Right ventricle myocardium superior (tissue), 1 donor: Measurements from ENCODE around the gene ZNF79. TPM values are rescaled to one million over a fixed set of nuclear protein-coding genes. Genes with fewer than 3 reads are reported as not detected.

Experiments used
- ATAC-seq: fragments of 200-7000 bp; cut with Tn5 transposase; one replicate; pipeline ENCODE4 v1.9.1; 2020; ENCODE audit warnings: mild to moderate bottlenecking; ENCODE audit not compliant: poor library complexity
- DNase-seq: peaks from one replicate; pipeline ENCODE4 v3.0.0-alpha.2; 2020
- intact Hi-C: fragments of 100-400 bp; cut with DNase I; formaldehyde crosslinking; loops from one replicate; pipeline ENCODE4 v1.11.2; 2022
- total RNA-seq: library from RNA; stranded (reverse); fragmentation: NEBNext Ultra II Directional; extraction: Animal tissue kit (Norgen Biotek cat#: 25700); gene quantifications from one replicate; pipeline ENCODE4 v1.2.1, GENCODE V29; 2021
- donor health status: DM: no; HTN: yes; CAD: no; lungs with severe emphysema.

Gene ZNF79
- total RNA-seq, 1 donor from 2014 or later = 5.8 TPM

DNA sequence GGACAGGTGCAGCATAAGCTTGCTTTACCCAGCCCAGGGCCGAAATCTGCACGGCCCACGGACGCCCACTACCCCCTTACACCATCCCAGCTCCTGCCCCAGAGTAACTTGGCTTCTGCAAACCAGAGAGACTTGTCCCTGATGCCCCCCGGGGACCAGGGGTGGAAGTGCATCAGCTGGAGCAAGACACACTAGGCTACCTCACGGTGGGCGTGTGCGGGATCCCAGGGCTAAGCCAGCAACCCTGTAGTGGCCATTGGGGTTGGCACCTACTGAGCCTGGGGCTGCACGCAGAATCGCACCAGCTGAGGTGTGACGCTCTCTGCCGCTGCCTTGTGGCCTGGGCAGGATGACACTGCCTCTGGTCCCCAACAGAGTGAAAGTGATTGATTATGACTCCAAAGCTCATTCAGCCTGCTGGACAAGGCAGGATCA, 6.1 kb upstream of the ZNF79 start:
- ATAC-seq (peak; percentile 13), DNase-seq (no peak)
- intact Hi-C loops = no loop called here

GRCh38 chr9:127419348-127419747, 4.8 kb upstream of the ZNF79 start:
- ATAC-seq = no peak
- intact Hi-C loops = no loop called here
- no peak for DNase-seq

DNA sequence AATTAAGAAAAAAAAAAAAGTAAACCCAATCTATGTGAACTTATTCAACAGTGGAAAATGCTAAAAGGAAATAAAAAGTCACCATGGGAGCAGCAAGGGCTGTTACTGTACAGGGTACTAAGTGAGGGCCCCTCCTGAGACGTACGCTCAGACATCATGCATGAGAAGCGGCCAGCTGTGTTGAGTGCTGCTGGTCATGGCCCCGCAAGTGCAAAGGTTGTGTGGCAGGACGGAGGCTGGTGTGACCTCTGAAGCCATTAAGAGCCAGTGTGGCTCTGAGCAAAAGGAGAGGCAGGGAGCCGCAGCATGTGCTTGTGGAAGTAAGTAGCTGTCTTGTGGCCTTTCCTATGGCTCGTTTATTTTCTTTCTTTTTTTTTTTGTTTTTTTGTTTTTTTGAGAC, 3.1 kb upstream of the ZNF79 start:
- intact Hi-C loops = no loop called here
- ATAC-seq = no peak
- no peak for DNase-seq

- ATAC-seq = no peak
- DNase-seq = no peak
- intact Hi-C loops = no loop called here
Observed at GRCh38 chr9:127422133-127422782, 1.9 kb upstream of the ZNF79 start.

DNA sequence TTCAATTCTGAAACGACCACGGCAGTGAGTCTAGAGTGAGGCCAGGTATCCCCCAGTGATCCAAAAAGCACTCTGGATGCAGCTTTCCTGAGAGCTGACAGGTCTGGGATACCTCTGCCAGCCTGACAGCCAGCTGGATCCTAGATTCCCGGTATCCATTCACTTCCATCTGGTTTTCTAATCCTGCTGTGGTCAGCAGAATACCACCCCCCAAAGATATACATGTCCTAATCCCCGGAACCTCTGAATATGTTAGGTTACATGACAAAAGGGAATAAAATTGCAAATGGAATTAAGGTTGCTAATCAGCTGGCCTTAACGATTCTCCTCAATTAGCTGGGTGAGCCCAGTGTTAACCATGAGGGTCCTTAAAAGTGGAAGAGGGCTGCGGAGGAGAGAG, 1.4 kb upstream of the ZNF79 start:
- no peak for DNase-seq
- no peak for ATAC-seq
- intact Hi-C loops = no loop called here

DNA sequence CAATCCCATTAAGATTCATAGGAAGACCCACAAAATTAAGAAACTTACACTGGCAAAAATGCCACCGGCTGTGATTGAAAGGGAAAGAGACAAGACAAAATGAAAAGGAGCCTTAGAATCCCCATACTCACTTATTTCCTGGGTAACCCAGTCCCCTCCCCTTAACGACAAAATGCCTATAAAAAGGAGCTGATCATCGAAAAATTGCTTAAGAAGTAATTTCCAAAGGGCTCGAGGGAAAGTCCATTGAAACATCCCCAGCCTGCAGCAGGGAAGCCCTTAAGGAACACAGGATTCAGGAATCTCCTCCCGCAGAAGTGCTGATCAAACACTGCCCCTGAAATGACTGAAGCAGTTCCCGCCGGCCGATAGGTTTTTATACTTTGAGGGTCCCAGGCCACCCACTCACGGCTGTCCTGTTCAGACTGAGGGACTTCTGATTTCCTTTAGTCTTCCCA, 677 bp upstream of the ZNF79 start:
- ATAC-seq (peak; percentile 2), DNase-seq (no peak)
- intact Hi-C loops = no loop called here

DNA sequence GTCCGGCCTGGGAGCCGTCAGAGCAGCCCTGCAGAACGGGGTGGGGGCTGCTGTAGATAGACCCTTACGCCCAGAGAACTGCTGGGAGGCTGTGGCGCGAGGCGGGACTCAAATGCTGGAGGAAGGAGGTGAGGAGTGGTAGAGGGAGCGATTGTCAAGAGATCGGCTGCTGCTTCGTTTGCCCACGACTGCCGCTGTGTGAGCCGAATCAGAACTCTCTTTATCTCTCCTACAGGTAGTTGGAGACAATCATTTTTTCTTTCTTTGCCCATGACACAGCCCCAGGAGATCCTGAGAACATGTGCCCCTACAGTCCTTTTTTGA, 456 bp downstream of the ZNF79 start:
- intact Hi-C loops = loop anchor here (2.0 kb wide), 1 partner anchor 26 kb away; the partner anchor contains the start of genes LRSAM1 and RPL12
- DNase-seq (no peak), ATAC-seq (peak; percentile 20)

DNA sequence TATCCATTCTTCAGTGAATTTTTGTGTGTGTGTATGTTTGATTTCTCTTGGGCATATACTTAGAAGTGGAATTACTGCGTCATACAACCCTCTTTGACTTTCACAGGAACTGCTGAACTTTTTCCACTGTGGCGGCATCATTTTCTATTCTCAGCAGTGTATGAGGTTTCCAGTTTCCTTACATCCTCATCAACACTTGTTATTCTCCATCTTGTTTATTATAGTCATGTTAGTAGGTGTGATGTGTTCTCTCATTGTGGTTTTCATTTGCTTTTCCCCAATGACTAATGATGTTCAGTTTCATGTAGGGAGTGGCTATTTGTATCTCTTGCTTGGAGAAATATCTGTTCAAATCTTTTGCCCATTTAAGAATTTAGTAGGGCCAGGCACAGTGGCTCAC, 2.6 kb downstream of the ZNF79 start:
- DNase-seq (no peak), ATAC-seq (no peak)
- intact Hi-C loops = no loop called here

GRCh38 chr9:127428348-127428747, 4.2 kb downstream of the ZNF79 start:
- DNase-seq (no peak), ATAC-seq (no peak)
- intact Hi-C loops = no loop called here

DNA sequence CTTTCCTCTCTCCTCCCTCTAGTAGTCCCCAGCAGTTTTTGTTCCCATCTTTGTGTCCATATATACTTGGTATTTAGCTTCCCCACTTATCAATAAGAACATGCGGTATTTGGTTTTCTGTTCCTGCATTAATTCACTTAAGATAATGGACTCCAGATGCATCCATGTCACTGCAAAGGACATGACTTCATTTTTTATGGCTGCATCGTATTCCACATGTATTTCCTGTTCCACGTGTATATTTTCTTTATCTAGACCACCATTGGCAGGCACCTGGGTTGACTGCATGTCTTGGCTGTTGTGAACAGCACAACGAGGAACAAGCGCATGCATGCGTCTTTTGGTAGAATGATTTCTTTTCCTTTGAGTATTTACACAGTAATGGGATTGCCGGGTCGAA, 6.2 kb downstream of the ZNF79 start:
- ATAC-seq (no peak), DNase-seq (no peak)
- intact Hi-C loops = no loop called here

- intact Hi-C loops = no loop called here
Observed at GRCh38 chr9:127437497-127438264, 13.5 kb downstream of the ZNF79 start.

DNA sequence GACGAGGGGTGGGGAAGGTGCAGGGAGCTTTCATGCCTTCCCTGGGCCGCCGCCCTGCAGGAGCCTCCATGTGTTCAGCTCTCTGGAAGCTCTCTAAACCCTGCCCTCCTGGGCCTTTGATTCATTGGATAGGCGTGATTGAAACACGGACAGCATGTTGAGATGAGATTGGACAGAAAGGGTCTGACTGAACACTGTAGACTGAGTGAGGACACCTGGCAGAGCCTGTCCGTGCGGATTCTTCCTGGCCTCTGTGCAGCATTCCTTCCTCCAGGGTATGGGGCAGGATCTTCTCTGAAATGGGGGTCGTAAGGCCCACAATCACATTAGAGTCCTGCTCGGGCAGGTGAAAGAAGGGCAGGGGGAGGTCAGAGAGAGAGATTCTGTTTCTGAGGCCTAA, 14.2 kb downstream of the ZNF79 start:
- no peak for ATAC-seq
- no peak for DNase-seq
- intact Hi-C loops = no loop called here

More at GRCh38 chr9:127437497-127438264, 13.5 kb downstream of the ZNF79 start:
- no peak for DNase-seq
- ATAC-seq = no peak

GRCh38 chr9:127444283-127444920, 20.2 kb downstream of the ZNF79 start:
- DNase-seq (no peak), ATAC-seq (no peak)
- intact Hi-C loops = no loop called here

- no peak for DNase-seq
- ATAC-seq = no peak
- intact Hi-C loops = no loop called here
Observed at GRCh38 chr9:127444921-127445850, 21.0 kb downstream of the ZNF79 start.

DNA sequence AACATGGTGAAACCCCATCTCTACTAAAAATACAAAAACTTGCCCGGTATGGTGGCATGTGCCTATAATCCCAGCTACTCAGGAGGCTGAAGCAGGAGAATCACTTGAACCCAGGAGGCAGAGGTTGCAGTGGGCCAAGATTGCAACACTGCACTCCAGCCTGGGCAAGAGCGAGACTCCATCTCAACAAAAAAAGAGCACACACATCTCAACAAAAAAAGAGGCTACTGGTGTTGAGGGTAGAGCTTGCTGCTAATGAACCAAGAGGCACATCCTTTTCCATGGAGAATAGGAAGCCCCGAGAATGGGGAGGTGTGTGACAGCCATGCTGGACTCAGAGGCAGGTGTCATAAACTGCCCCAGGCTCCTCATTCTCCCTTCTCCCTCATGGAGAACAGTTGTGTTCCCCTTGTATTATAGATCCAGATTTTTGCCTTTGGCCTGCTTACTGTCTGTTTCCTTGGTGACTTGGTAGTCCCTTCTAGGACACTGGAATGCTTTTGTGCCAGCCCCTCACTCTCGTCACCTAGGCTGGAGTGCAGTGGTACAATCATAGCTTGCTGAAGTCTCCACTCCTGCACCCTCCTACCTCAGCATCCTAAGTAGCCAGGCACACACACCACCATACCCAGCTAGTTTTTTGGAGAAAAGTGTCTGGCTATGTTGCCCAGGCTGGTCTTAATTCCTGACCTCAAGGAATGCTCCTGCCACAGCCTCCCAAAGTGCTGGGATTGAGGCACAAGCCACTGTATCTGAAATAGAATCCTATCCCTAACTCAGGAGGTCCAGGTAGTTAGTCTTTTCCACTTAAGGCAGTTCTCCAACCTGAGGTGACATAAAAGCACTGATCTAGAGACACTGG, 21.9 kb downstream of the ZNF79 start:
- ATAC-seq (no peak), DNase-seq (no peak)
- intact Hi-C loops = no loop called here

DNA sequence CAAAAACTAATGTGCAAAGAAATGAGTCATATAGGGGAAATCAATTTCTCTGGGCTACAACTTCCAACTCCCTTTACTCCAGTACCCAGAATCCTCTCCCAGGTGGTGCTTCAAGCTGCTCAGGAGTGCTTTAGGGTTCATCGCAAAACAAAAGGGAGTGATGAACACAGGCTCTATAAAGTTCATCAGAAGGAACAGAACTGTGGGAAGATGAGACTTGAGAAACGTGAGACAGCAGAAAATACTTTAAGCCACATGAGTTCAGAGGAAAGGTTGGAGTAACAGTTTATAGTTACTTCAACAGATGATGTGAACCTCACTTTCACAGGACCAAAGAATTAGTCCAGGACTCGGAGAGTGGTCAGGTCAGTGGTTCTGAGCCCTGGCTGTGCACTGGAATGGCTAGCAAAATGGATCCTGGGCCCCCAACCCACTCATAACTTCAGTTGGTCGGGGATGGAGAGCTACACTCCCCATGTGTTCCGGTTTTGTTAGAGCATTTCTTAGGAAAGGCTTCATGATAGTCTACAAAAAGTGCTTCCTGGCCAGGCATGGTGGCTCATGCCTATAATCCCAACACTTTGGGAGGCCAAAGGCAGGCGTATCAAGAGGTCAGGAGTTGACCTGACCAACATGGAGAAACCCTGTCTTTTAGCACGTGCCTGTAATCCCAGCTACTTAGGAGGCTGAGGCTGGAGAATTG, 22.7 kb downstream of the ZNF79 start:
- ATAC-seq = no peak
- intact Hi-C loops = no loop called here
- DNase-seq = no peak

DNA sequence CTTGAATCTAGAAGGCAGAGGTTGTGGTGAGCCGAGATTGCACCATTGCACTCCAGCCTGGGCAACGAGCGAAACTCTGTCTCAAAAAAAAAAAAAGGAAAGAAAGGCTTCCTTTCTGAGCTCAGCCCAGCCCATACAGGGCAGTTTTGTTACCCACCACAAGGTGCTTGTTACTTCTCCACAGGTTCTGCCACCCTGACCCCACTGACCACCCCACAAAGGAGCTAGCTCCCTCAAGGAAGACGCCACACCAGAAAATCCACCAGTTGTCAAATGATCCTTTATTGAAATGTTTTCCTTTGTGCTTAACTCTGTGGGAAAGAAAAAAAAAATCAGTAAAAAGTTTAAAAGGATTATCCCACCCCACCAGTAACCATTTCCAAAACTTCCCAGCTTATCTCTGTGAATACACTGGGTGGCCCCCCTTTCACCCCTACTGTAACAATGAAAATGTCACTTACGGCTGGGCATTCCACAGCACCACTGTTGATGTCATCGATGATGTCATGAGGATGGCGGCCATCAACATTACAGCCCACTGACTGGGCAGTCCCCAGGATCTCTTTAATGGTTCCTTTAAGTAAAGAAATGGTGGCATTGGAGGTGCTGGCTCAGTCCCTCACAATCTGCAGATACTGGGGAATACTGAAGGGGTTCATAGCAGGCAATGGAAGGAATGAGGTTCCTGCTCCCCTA, 23.4 kb downstream of the ZNF79 start:
- intact Hi-C loops = no loop called here

More for the DNA sequence above, 23.4 kb downstream of the ZNF79 start:
- ATAC-seq = no peak
- DNase-seq = no peak
